Effector CD4-positive, alpha-beta T cell (primary cell): ENCODE data around the gene PSMB10.
A peak's percentile ranks its signal among the peaks of the same experiment; 100 is the strongest.

Experiments used
- DNase-seq: peaks from one replicate; pipeline ENCODE4 v3.0.0-alpha.2; 2020

PSMB10 gene

GRCh38 chr16:67963662-67964321 lies 27.1 kb upstream of the PSMB10 start:
- no peak for DNase-seq

- no peak for DNase-seq
Observed at GRCh38 chr16:67963292-67963661, 26.6 kb upstream of the PSMB10 start.

- no peak for DNase-seq
Observed at GRCh38 chr16:67962135-67962534, 25.5 kb upstream of the PSMB10 start.

GRCh38 chr16:67961551-67961957 lies 24.9 kb upstream of the PSMB10 start:
- no peak for DNase-seq

GRCh38 chr16:67959536-67960329 lies 23.1 kb upstream of the PSMB10 start:
- DNase-seq: no peak

GRCh38 chr16:67957622-67958021 lies 21.0 kb upstream of the PSMB10 start:
- no peak for DNase-seq

GRCh38 chr16:67954421-67955196 lies 18.0 kb upstream of the PSMB10 start:
- no peak for DNase-seq

- DNase-seq: no peak
Observed at GRCh38 chr16:67953641-67954375, 17.2 kb upstream of the PSMB10 start.

- no peak for DNase-seq
Observed at GRCh38 chr16:67951485-67951884, 14.8 kb upstream of the PSMB10 start.

GRCh38 chr16:67950335-67950843 lies 13.7 kb upstream of the PSMB10 start:
- no peak for DNase-seq

- DNase-seq: no peak
Observed at GRCh38 chr16:67949645-67950044, 13.0 kb upstream of the PSMB10 start.

GRCh38 chr16:67948015-67948414 lies 11.4 kb upstream of the PSMB10 start:
- DNase-seq: no peak

GRCh38 chr16:67946966-67947558 lies 10.4 kb upstream of the PSMB10 start:
- DNase-seq: no peak

- DNase-seq: no peak
Observed at GRCh38 chr16:67946128-67946569, 9.5 kb upstream of the PSMB10 start.

- DNase-seq: no peak
Observed at GRCh38 chr16:67945392-67945933, 8.8 kb upstream of the PSMB10 start.

GRCh38 chr16:67944690-67945391 lies 8.2 kb upstream of the PSMB10 start:
- no peak for DNase-seq

GRCh38 chr16:67943619-67944504 lies 7.2 kb upstream of the PSMB10 start, which contains the start of gene LCAT:
Gene LCAT, minus strand, starts transcription at chr16:67944120. Its CDS starts 19 bp downstream, at chr16:67944101.
- DNase-seq: no peak

- DNase-seq: no peak
Observed at GRCh38 chr16:67943256-67943618, 6.6 kb upstream of the PSMB10 start.

- no peak for DNase-seq
Observed at GRCh38 chr16:67942510-67943255, 6.0 kb upstream of the PSMB10 start.

- peak; percentile 25 for DNase-seq
Observed at GRCh38 chr16:67942200-67942509, 5.5 kb upstream of the PSMB10 start.
